K562 (cell line): ENCODE data around the gene GJD4. TPM values are rescaled to one million over a fixed set of nuclear protein-coding genes. Genes with fewer than 3 reads are reported as not detected.

Source experiments
- ATAC-seq: fragments of 200-7000 bp; cut with Tn5 transposase; 3 replicates; pipeline ENCODE4 v1.9.1; 2020; ENCODE audit warnings: moderate library complexity
- BruUV-seq: library from RNA; stranded (reverse); fragments of 400-500 nt; replicated peaks from 2 replicates; lab custom pipeline; 2021; lab: Mats Ljungman, UMichigan
- CTCF ChIA-PET: fragments of 300-600 bp; formaldehyde crosslinking; extraction: SDS; loops from one replicate; lab custom pipeline; 2021; ENCODE audit warnings: low intra/inter-chr PET ratio; lab: Yijun Ruan, JAX
- POLR2A ChIA-PET: fragments of 300-600, 350-650 bp; sonication (Branson Sonifier 250); formaldehyde crosslinking; extraction: SDS; loops from one replicate; lab custom pipeline; 2021; ENCODE audit warnings: antibody characterized with exemption, inconsistent platforms; lab: Yijun Ruan, JAX
- DNase-seq, 4 experiments: peaks; one replicate each; pipeline versions ENCODE4 v3.0.0 to v3.0.0-alpha.2; 2011 to 2018; ENCODE audit warnings: low spot score in 3 of 4, mixed read lengths in 3 of 4; ENCODE audit errors: extremely low read depth in 1 of 4
- FAIRE-seq: peaks from 2 replicates; lab custom pipeline; 2011; peaks lifted over from hg19 to GRCh38; lab: Jason Lieb, UNC
- H2AFZ ChIP-seq: 2 replicates; pipeline ENCODE4 v1.6.0; 2011; ENCODE audit warnings: low read depth, low read length, control low read depth, inconsistent platforms
- H3K27ac ChIP-seq: fragments of 200-600 bp; 3 replicates; pipeline ENCODE4 v1.8.0; 2011; ENCODE audit warnings: low read depth, mild to moderate bottlenecking, control low read depth, inconsistent platforms, low read length, moderate library complexity, mixed read lengths; ENCODE audit errors: extremely low read depth
- H3K27me3 ChIP-seq, 2 experiments: fragments of 300-600 bp in 1 of 2; 2 replicates in 1 of 2; 3 replicates in 1 of 2; pipeline versions ENCODE4 v1.6.0 to v1.8.0; 2011; ENCODE audit warnings: inconsistent platforms in 2 of 2, low read length in 2 of 2, mild to moderate bottlenecking in 1 of 2, mixed read lengths in 1 of 2, moderate library complexity in 1 of 2; ENCODE audit not compliant: control insufficient read depth in 2 of 2, insufficient read depth in 2 of 2
- H3K36me3 ChIP-seq: fragments of 300-600 bp; 3 replicates; pipeline ENCODE4 v1.8.0; 2011; ENCODE audit warnings: mild to moderate bottlenecking, low read length, inconsistent platforms; ENCODE audit not compliant: control insufficient read depth, insufficient read depth
- H3K4me1 ChIP-seq, 2 experiments: fragments of 200-600 bp in 1 of 2; replicated peaks in 1 of 2; 2 replicates in 1 of 2; 3 replicates in 1 of 2; pipeline versions ENCODE4 v1.5.1 to v1.8.0; 2011; ENCODE audit warnings: inconsistent platforms in 2 of 2, low read length in 2 of 2, mild to moderate bottlenecking in 1 of 2, mixed read lengths in 1 of 2, moderate library complexity in 1 of 2; ENCODE audit not compliant: control insufficient read depth in 2 of 2, insufficient read depth in 2 of 2
- H3K4me2 ChIP-seq: 2 replicates; pipeline ENCODE4 v1.6.1; 2011; ENCODE audit warnings: low read length, control low read depth, inconsistent platforms, mixed read lengths; ENCODE audit not compliant: insufficient read depth
- H3K4me3 ChIP-seq: fragments of 200-600 bp; sonication (generic), shearing (Covaris generic); 2 replicates; pipeline ENCODE4 v1.5.1; 2016; ENCODE audit warnings: control low read depth, inconsistent platforms
- H3K79me2 ChIP-seq: fragments of 200-600 bp; 3 replicates; pipeline ENCODE4 v1.8.0; 2011; ENCODE audit warnings: low read length, inconsistent platforms; ENCODE audit not compliant: control insufficient read depth, insufficient read depth
- H3K9ac ChIP-seq, 2 experiments: 2 replicates each; pipeline versions ENCODE4 v1.6.0 to v1.6.1; 2011; ENCODE audit warnings: low read depth in 2 of 2, low read length in 2 of 2, control low read depth in 1 of 2, inconsistent platforms in 1 of 2, mild to moderate bottlenecking in 1 of 2, mixed read lengths in 1 of 2; ENCODE audit not compliant: insufficient read depth in 1 of 2
- H3K9me1 ChIP-seq: one replicate; pipeline ENCODE4 v1.6.0; 2011; ENCODE audit warnings: inconsistent platforms, mild to moderate bottlenecking, low read length, moderate library complexity; ENCODE audit not compliant: control insufficient read depth, insufficient read depth
- H3K9me3 ChIP-seq: replicated peaks from 2 replicates; pipeline ENCODE4 v1.5.1; 2011; ENCODE audit warnings: low read depth, low read length, inconsistent platforms; ENCODE audit not compliant: control insufficient read depth, insufficient read depth
- H4K20me1 ChIP-seq: replicated peaks from 2 replicates; pipeline ENCODE4 v1.6.1; 2011; ENCODE audit warnings: low read length, inconsistent platforms, mixed read lengths; ENCODE audit not compliant: control insufficient read depth, insufficient read depth
- GTF3C2 ChIP-seq: IDR thresholded peaks from 3 replicates; pipeline ENCODE4 v1.6.1; 2011; ENCODE audit warnings: borderline replicate concordance, mild to moderate bottlenecking, moderate library complexity; ENCODE audit not compliant: insufficient read length; ENCODE audit errors: extremely low read depth
- WGBS: fragments of 100-300 bp; shearing (Covaris generic); methylation state at CpG from one replicate; pipeline ENCODE4 v1.1.6; 2016; ENCODE audit warnings: low coverage, mixed read lengths; ENCODE audit not compliant: insufficient coverage; ENCODE audit errors: missing lambda C conversion rate; 5-methylcytosine and 5-hydroxymethylcytosine counted together
- in situ Hi-C: fragments of 300-500 bp; cut with MboI; formaldehyde crosslinking; loops from 4 replicates; pipeline ENCODE4 v1.15.0; 2018; ENCODE audit warnings: inconsistent platforms, mixed read lengths
- intact Hi-C: fragments of 100-400 bp; cut with micrococcal nuclease; formaldehyde crosslinking; loops from 2 replicates; pipeline ENCODE4 v1.14.2; 2022
- polyA plus RNA-seq, 8 experiments: library from polyadenylated mRNA; depleted of rRNA in 4 of 8; stranded (reverse) in 5 of 8; unstranded in 3 of 8; fragments of >200 nt; fragmentation: Nextera tagmentation in 2 of 8; fragmentation: Illumina TruSeq in 1 of 8; extraction: Ambion mirVana in 2 of 8; extraction: Trizol in 1 of 8; gene quantifications; 2 replicates each; pipeline versions ENCODE4 v1.2.1 to v1.2.3, GENCODE V29; 2011 to 2014; ENCODE audit warnings: inconsistent platforms in 1 of 8, missing spikeins in 1 of 8
- total RNA-seq, 7 experiments: library from RNA; depleted of rRNA in 6 of 7; stranded (reverse); fragments of >200 nt in 6 of 7; fragmentation: Illumina TruSeq in 2 of 7; extraction: Trizol in 2 of 7; gene quantifications; 2 replicates each; pipeline versions ENCODE4 v1.2.1 to v1.2.3, GENCODE V29; 2011 to 2021; ENCODE audit warnings: low replicate concordance in 1 of 7

Gene GJD4
- total and polyA plus RNA-seq, 9 of the 15 experiments (the other 6 are each of a cell fraction or from before 2014, with no cell fraction given): not detected

GRCh38 chr10:35559416-35559815 lies 45.7 kb upstream of the GJD4 start:
- Histone ChIP-seq H3K9me1 (no peaks in the 10 kb centered on the region), H3K36me3 (peaks cover 29% of the 10 kb centered on the region), H3K79me2 (peaks cover 9% of the 10 kb centered on the region; the same call in 2 of the 3 replicates), H3K27ac (no peak overlapping the region), H3K27me3 (no peaks in the 10 kb centered on the region), H3K4me2 (no peak overlapping the region), H3K9ac (peak overlapping the region in 1 of 2 experiments; percentile 75; a peak in 2 of 4 replicates), H2AFZ (no peak overlapping the region), H4K20me1 (no peaks in the 10 kb centered on the region), H3K4me1 (peaks cover 0 to 4% of the 10 kb centered on the region in 2 experiments; a peak in 1 of 5 replicates), H3K9me3 (no peaks in the 10 kb centered on the region), H3K4me3 (no peak overlapping the region)
- in situ Hi-C loops: loop anchor here (25.0 kb wide), 1 partner anchor 322 kb away; no protein-coding TSS in a partner anchor
- TF ChIP-seq GTF3C2: no peak
- FAIRE-seq: no peak
- intact Hi-C loops: no loop called here
- ChIA-PET CTCF (no interaction called here), POLR2A (no interaction called here)
- BruUV-seq: no TSS peak
- no peak for DNase-seq
- ATAC-seq: no peak
- 96% methylated on average over 5 of the region's 5 CpGs for WGBS
